ENCODE measurements around the gene AKT2. TPM values are rescaled to one million over a fixed set of nuclear protein-coding genes. Genes with fewer than 3 reads are reported as not detected.
"Not testable (repeated sequence)": the region's sequence is repeated elsewhere in the genome, so short reads cannot be mapped to it uniquely, and the experiment has no call there.

The AKT2 gene
- 107 TPM for total RNA-seq
- long read RNA-seq, full-length matches to known transcripts = 2 of 10 reads
- long read RNA-seq, partial matches to known transcripts = 0 of 10 reads
- long read RNA-seq, other reads (novel, unspliced or antisense) = 8 of 10 reads

GRCh38 chr19:40284501-40285352 lies at the start of gene AKT2:
AKT2 (minus strand) TSS chr19:40285345; CDS start chr19:40265267, 20,078 bp downstream.
- no peaks in the 10 kb centered on the region for H3K36me3 ChIP-seq
- peak; percentile 66 for DNase-seq
- H3K27ac ChIP-seq (replicated peaks) = peak within 1 kb of the TSS; percentile 95
- intact Hi-C loops (cut with micrococcal nuclease) = no loop called here
- peak within 1 kb of the TSS; percentile 83 for H3K4me3 ChIP-seq
- H3K27me3 ChIP-seq (ENCODE audit: low read depth) = no peaks in the 10 kb centered on the region
- H3K4me1 ChIP-seq = peaks cover 59% of the 10 kb centered on the region
- no peaks in the 10 kb centered on the region for H3K9me3 ChIP-seq (replicated peaks)
- no peak for TF ChIP-seq CTCF (IDR thresholded peaks at IDR 0.05; ENCODE audit: borderline replicate concordance)

DNA sequence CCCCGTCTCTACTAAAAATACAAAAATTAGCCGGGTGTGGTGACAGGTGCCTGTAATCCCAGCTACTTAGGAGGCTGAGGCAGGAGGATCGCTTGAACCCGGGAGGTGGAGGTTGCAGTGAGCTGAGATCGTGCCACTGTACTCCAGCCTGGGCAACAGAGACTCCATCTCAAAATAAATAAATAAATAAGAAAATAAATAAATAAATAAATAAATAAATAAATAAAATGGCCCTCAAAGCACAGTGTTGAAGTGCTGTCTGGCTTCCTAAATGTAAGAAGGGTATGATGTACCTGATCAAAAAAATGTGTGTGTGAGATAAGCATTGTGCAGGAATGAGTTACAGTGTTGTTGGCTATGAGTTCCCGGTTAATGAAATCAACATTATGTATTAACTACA lies 47.9 kb upstream of the AKT2 start:
- Histone ChIP-seq H3K36me3 (peaks cover 74% of the 10 kb centered on the region), H3K4me1 (peaks cover 10% of the 10 kb centered on the region)
- intact Hi-C loops (cut with micrococcal nuclease); H3K27ac ChIP-seq (replicated peaks); H3K4me3 ChIP-seq; H3K27me3 ChIP-seq (ENCODE audit: low read depth); H3K9me3 ChIP-seq (replicated peaks); DNase-seq: not testable (repeated sequence)

- Histone ChIP-seq H3K9me3 (replicated peaks) (no peaks in the 10 kb centered on the region), H3K4me1 (peaks cover 8% of the 10 kb centered on the region), H3K36me3 (peaks cover 78% of the 10 kb centered on the region), H3K4me3 (no peak overlapping the region), H3K27me3 (ENCODE audit: low read depth) (no peaks in the 10 kb centered on the region), H3K27ac (replicated peaks) (no peak overlapping the region)
- intact Hi-C loops (cut with micrococcal nuclease) = no loop called here
- DNase-seq = no peak
- no peak for TF ChIP-seq CTCF (IDR thresholded peaks at IDR 0.05; ENCODE audit: borderline replicate concordance)
Measured at GRCh38 chr19:40332669-40333068, 47.5 kb upstream of the AKT2 start.

DNA sequence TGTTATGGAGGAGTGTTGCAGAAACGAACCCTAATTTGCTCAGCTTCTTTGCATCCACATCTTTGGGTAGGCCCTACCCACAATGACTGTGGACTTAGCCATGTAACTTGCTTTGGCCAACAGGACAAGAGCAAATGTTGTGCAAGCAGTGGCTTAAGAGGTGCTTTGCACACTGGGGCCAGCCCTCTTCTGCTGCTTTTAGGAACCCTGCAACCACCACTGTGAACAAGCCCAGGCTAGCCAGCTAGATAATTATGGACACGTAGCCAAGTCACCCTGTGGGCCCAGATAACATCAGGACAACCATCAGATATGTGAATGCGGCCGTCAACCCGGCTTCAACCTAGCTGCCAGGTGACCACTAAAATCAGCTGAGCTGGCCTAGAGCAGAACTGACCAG lies 45.9 kb upstream of the AKT2 start:
- no peak for TF ChIP-seq CTCF (IDR thresholded peaks at IDR 0.05; ENCODE audit: borderline replicate concordance)
- intact Hi-C loops (cut with micrococcal nuclease) = no loop called here
- H3K36me3 ChIP-seq = peaks cover 92% of the 10 kb centered on the region
- H3K27me3 ChIP-seq (ENCODE audit: low read depth) = no peaks in the 10 kb centered on the region
- no peak for DNase-seq
- no peaks in the 10 kb centered on the region for H3K4me1 ChIP-seq
- no peaks in the 10 kb centered on the region for H3K9me3 ChIP-seq (replicated peaks)
- no peak overlapping the region for H3K27ac ChIP-seq (replicated peaks)
- no peak overlapping the region for H3K4me3 ChIP-seq

GRCh38 chr19:40326201-40326600 lies 41.1 kb upstream of the AKT2 start:
- Histone ChIP-seq H3K9me3 (replicated peaks) (no peaks in the 10 kb centered on the region), H3K4me1 (no peaks in the 10 kb centered on the region), H3K36me3 (peaks cover 100% of the 10 kb centered on the region), H3K27ac (replicated peaks) (no peak overlapping the region), H3K27me3 (ENCODE audit: low read depth) (no peaks in the 10 kb centered on the region), H3K4me3 (no peak overlapping the region)
- intact Hi-C loops (cut with micrococcal nuclease) = no loop called here
- no peak for DNase-seq
- TF ChIP-seq CTCF (IDR thresholded peaks at IDR 0.05; ENCODE audit: borderline replicate concordance) = no peak

- no peaks in the 10 kb centered on the region for H3K27me3 ChIP-seq (ENCODE audit: low read depth)
- H3K9me3 ChIP-seq (replicated peaks) = no peaks in the 10 kb centered on the region
- intact Hi-C loops (cut with micrococcal nuclease) = no loop called here
- H3K27ac ChIP-seq (replicated peaks) = no peak overlapping the region
- H3K4me3 ChIP-seq = no peak overlapping the region
- DNase-seq = no peak
- H3K36me3 ChIP-seq = peaks cover 90% of the 10 kb centered on the region
- peaks cover 3% of the 10 kb centered on the region for H3K4me1 ChIP-seq
- TF ChIP-seq CTCF (IDR thresholded peaks at IDR 0.05; ENCODE audit: borderline replicate concordance) = no peak
Measured at GRCh38 chr19:40323705-40324104, 38.6 kb upstream of the AKT2 start.

Measured in left ventricle myocardium inferior (tissue), 1 donor.